ENCODE results near the gene U2AF2.
A peak's percentile ranks its signal among the peaks of the same experiment; 100 is the strongest.

The U2AF2 gene

DNA sequence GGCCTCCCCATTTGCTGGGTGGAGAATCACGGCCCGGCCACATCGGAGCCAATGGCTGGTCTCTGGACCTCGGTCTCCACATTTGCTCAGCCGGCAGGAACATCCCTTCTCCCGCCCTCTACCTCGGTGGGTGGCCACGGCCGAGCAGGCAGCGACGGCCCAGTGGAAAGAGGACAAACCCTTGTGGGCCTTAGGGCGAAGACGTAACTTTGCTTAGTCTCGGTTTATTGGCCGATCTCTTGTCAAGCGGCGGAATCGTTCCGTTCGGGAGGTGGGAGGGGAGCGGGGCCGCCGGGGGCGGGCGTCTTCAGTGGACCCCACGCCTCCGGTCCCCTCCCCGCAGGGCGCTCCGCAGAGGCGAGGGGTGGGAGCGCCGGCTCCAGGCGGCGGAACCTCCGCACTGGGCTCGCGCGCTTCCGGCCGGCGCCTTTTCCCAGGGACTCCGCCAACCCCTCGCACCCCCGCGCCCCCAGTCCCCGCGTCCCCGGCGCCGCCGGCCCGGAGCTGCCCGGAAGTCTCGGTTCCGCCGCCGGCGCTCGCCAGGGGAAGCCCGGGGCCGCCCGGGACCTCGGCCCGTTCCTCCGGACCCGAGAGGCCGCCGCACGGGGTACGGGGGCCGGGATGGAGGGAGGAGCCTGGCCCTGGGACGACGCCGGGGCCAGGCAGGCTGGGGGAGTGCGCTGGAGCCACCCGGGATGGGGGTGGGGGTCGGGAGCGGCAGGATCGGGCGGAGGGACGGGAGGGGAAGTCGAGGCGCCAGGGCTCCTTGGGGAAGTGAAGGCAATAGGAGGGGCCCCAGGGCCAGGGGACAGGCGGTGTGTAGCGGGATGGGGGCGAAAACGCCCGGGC, 14.0 kb upstream of the U2AF2 start, which contains the start of gene ZNF580 (continued):
- TF ChIP-seq, protein P1, sequence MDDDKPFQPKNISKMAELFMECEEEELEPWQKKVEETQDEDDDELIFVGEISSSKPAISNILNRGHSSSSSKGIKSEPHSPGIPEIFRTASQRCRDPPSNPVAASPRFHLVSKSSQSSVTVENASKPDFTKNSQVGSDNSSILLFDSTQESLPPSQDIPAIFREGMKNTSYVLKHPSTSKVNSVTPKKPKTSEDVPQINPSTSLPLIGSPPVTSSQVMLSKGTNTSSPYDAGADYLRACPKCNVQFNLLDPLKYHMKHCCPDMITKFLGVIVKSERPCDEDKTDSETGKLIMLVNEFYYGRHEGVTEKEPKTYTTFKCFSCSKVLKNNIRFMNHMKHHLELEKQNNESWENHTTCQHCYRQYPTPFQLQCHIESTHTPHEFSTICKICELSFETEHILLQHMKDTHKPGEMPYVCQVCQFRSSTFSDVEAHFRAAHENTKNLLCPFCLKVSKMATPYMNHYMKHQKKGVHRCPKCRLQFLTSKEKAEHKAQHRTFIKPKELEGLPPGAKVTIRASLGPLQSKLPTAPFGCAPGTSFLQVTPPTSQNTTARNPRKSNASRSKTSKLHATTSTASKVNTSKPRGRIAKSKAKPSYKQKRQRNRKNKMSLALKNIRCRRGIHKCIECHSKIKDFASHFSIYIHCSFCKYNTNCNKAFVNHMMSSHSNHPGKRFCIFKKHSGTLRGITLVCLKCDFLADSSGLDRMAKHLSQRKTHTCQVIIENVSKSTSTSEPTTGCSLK (tag by site-specific recombination; IDR thresholded peaks at IDR 0.05): no peak
- TF ChIP-seq, protein P2, sequence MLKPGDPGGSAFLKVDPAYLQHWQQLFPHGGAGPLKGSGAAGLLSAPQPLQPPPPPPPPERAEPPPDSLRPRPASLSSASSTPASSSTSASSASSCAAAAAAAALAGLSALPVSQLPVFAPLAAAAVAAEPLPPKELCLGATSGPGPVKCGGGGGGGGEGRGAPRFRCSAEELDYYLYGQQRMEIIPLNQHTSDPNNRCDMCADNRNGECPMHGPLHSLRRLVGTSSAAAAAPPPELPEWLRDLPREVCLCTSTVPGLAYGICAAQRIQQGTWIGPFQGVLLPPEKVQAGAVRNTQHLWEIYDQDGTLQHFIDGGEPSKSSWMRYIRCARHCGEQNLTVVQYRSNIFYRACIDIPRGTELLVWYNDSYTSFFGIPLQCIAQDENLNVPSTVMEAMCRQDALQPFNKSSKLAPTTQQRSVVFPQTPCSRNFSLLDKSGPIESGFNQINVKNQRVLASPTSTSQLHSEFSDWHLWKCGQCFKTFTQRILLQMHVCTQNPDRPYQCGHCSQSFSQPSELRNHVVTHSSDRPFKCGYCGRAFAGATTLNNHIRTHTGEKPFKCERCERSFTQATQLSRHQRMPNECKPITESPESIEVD (tag by site-specific recombination; IDR thresholded peaks at IDR 0.05): no peak
- TF ChIP-seq ZBTB1 (tag by site-specific recombination; IDR thresholded peaks at IDR 0.05): no peak
- TF ChIP-seq, protein P3, sequence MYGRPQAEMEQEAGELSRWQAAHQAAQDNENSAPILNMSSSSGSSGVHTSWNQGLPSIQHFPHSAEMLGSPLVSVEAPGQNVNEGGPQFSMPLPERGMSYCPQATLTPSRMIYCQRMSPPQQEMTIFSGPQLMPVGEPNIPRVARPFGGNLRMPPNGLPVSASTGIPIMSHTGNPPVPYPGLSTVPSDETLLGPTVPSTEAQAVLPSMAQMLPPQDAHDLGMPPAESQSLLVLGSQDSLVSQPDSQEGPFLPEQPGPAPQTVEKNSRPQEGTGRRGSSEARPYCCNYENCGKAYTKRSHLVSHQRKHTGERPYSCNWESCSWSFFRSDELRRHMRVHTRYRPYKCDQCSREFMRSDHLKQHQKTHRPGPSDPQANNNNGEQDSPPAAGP (tag by site-specific recombination; IDR thresholded peaks at IDR 0.05): peak; percentile 46; the same call in 1 of the 2 replicates
- no peak for TF ChIP-seq ZNF843 (tag by site-specific recombination; IDR thresholded peaks at IDR 0.05)
- peak; percentile 45; the same call in 1 of the 2 replicates for TF ChIP-seq ZBTB8A (tag by site-specific recombination; IDR thresholded peaks at IDR 0.05)
- TF ChIP-seq, protein P4, sequence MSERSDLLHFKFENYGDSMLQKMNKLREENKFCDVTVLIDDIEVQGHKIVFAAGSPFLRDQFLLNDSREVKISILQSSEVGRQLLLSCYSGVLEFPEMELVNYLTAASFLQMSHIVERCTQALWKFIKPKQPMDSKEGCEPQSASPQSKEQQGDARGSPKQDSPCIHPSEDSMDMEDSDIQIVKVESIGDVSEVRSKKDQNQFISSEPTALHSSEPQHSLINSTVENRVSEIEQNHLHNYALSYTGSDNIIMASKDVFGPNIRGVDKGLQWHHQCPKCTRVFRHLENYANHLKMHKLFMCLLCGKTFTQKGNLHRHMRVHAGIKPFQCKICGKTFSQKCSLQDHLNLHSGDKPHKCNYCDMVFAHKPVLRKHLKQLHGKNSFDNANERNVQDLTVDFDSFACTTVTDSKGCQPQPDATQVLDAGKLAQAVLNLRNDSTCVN (tag by site-specific recombination; optimal IDR thresholded peaks at IDR 0.05): peak; percentile 48
- TF ChIP-seq SP2 (tag by site-specific recombination; IDR thresholded peaks at IDR 0.05): peak; percentile 92
- TF ChIP-seq, protein P5, sequence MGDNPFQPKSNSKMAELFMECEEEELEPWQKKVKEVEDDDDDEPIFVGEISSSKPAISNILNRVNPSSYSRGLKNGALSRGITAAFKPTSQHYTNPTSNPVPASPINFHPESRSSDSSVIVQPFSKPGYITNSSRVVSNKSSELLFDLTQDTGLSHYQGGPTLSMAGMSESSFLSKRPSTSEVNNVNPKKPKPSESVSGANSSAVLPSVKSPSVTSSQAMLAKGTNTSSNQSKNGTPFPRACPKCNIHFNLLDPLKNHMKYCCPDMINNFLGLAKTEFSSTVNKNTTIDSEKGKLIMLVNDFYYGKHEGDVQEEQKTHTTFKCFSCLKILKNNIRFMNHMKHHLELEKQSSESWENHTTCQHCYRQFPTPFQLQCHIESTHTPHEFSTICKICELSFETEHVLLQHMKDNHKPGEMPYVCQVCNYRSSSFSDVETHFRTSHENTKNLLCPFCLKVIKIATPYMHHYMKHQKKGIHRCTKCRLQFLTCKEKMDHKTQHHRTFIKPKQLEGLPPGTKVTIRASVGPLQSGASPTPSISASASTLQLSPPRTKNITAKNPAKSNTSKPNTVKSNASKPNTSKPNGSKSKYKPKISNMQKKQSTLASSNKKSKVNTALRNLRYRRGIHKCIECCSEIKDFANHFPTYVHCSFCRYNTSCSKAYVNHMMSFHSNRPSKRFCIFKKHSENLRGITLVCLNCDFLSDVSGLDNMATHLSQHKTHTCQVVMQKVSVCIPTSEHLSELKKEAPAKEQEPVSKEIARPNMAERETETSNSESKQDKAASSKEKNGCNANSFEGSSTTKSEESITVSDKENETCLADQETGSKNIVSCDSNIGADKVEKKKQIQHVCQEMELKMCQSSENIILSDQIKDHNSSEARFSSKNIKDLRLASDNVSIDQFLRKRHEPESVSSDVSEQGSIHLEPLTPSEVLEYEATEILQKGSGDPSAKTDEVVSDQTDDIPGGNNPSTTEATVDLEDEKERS (tag by site-specific recombination; IDR thresholded peaks at IDR 0.05): no peak
- peak; percentile 59; the same call in 1 of the 2 replicates for TF ChIP-seq ZNF561 (tag by site-specific recombination; IDR thresholded peaks at IDR 0.05; ENCODE audit: borderline replicate concordance)
- TF ChIP-seq ZNF302 (tag by site-specific recombination; IDR thresholded peaks at IDR 0.05; ENCODE audit: low read depth): no peak
- no peak for TF ChIP-seq ZNF837 (tag by site-specific recombination; IDR thresholded peaks at IDR 0.05)
- no peak for TF ChIP-seq BCL11B (tag by site-specific recombination; IDR thresholded peaks at IDR 0.05; ENCODE audit: low read depth)
- no peak for TF ChIP-seq ZNF548 (tag by site-specific recombination; IDR thresholded peaks at IDR 0.05)
- TF ChIP-seq, protein P6, sequence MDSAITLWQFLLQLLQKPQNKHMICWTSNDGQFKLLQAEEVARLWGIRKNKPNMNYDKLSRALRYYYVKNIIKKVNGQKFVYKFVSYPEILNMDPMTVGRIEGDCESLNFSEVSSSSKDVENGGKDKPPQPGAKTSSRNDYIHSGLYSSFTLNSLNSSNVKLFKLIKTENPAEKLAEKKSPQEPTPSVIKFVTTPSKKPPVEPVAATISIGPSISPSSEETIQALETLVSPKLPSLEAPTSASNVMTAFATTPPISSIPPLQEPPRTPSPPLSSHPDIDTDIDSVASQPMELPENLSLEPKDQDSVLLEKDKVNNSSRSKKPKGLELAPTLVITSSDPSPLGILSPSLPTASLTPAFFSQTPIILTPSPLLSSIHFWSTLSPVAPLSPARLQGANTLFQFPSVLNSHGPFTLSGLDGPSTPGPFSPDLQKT (IDR thresholded peaks at IDR 0.05; ENCODE audit: borderline replicate concordance, low read depth, low read length): no peak
- peak; percentile 80 for TF ChIP-seq SP3 (tag by site-specific recombination; IDR thresholded peaks at IDR 0.05)
- TF ChIP-seq ZNF2 (tag by site-specific recombination; IDR thresholded peaks at IDR 0.05): no peak
- TF ChIP-seq, protein P7, sequence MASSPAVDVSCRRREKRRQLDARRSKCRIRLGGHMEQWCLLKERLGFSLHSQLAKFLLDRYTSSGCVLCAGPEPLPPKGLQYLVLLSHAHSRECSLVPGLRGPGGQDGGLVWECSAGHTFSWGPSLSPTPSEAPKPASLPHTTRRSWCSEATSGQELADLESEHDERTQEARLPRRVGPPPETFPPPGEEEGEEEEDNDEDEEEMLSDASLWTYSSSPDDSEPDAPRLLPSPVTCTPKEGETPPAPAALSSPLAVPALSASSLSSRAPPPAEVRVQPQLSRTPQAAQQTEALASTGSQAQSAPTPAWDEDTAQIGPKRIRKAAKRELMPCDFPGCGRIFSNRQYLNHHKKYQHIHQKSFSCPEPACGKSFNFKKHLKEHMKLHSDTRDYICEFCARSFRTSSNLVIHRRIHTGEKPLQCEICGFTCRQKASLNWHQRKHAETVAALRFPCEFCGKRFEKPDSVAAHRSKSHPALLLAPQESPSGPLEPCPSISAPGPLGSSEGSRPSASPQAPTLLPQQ (tag by site-specific recombination; IDR thresholded peaks at IDR 0.05): peak; percentile 98
- TF ChIP-seq, protein P8, sequence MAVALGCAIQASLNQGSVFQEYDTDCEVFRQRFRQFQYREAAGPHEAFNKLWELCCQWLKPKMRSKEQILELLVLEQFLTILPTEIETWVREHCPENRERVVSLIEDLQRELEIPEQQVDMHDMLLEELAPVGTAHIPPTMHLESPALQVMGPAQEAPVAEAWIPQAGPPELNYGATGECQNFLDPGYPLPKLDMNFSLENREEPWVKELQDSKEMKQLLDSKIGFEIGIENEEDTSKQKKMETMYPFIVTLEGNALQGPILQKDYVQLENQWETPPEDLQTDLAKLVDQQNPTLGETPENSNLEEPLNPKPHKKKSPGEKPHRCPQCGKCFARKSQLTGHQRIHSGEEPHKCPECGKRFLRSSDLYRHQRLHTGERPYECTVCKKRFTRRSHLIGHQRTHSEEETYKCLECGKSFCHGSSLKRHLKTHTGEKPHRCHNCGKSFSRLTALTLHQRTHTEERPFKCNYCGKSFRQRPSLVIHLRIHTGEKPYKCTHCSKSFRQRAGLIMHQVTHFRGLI (tag by site-specific recombination; IDR thresholded peaks at IDR 0.05): no peak
- TF ChIP-seq, protein P9, sequence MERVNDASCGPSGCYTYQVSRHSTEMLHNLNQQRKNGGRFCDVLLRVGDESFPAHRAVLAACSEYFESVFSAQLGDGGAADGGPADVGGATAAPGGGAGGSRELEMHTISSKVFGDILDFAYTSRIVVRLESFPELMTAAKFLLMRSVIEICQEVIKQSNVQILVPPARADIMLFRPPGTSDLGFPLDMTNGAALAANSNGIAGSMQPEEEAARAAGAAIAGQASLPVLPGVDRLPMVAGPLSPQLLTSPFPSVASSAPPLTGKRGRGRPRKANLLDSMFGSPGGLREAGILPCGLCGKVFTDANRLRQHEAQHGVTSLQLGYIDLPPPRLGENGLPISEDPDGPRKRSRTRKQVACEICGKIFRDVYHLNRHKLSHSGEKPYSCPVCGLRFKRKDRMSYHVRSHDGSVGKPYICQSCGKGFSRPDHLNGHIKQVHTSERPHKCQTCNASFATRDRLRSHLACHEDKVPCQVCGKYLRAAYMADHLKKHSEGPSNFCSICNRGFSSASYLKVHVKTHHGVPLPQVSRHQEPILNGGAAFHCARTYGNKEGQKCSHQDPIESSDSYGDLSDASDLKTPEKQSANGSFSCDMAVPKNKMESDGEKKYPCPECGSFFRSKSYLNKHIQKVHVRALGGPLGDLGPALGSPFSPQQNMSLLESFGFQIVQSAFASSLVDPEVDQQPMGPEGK (tag by site-specific recombination; IDR thresholded peaks at IDR 0.05): peak; percentile 78
- TF ChIP-seq ZFP37 (tag by site-specific recombination; IDR thresholded peaks at IDR 0.05): peak; percentile 43; the same call in 1 of the 2 replicates

All from HEK293 (cell line).